Hepatocyte (in vitro differentiated cells): Measurements from ENCODE around the gene RREB1. TPM values are rescaled to one million over a fixed set of nuclear protein-coding genes. Genes with fewer than 3 reads are reported as not detected.

Source experiments
- DNase-seq: peaks from one replicate; pipeline ENCODE4 v3.0.0-alpha.2; 2016; ENCODE audit warnings: low spot score
- H2AFZ ChIP-seq: fragments of 200-600 bp; sonication (generic); 2 replicates; pipeline ENCODE4 v1.6.0; 2016; ENCODE audit warnings: antibody characterized with exemption, mild to moderate bottlenecking
- H3K27ac ChIP-seq: fragments of 200-600 bp; sonication (generic); 2 replicates; pipeline ENCODE4 v1.5.1; 2016; ENCODE audit warnings: mild to moderate bottlenecking
- H3K27me3 ChIP-seq: fragments of 200-600 bp; sonication (generic); 2 replicates; pipeline ENCODE4 v1.6.1; 2016
- H3K36me3 ChIP-seq: fragments of 200-600 bp; sonication (generic); replicated peaks from 2 replicates; pipeline ENCODE4 v1.5.1; 2016; ENCODE audit warnings: low read depth; ENCODE audit not compliant: insufficient read depth
- H3K4me1 ChIP-seq: fragments of 200-600 bp; sonication (generic); 2 replicates; pipeline ENCODE4 v1.5.1; 2016; ENCODE audit warnings: mild to moderate bottlenecking, moderate library complexity; ENCODE audit not compliant: insufficient read depth
- H3K4me2 ChIP-seq: fragments of 200-600 bp; sonication (generic); 2 replicates; pipeline ENCODE4 v1.6.0; 2016
- H3K4me3 ChIP-seq: fragments of 200-600 bp; sonication (generic); 2 replicates; pipeline ENCODE4 v1.5.1; 2016; ENCODE audit warnings: mild to moderate bottlenecking
- H3K79me2 ChIP-seq: fragments of 200-600 bp; sonication (generic); 2 replicates; pipeline ENCODE4 v1.6.0; 2017; ENCODE audit warnings: mild to moderate bottlenecking
- H3K9me2 ChIP-seq: fragments of 200-600 bp; sonication (generic); replicated peaks from 2 replicates; pipeline ENCODE4 v1.6.0; 2017; ENCODE audit warnings: mild to moderate bottlenecking; ENCODE audit not compliant: insufficient read depth
- H3K9me3 ChIP-seq: fragments of 200-600 bp; sonication (generic); 2 replicates; pipeline ENCODE4 v1.5.1; 2016; ENCODE audit warnings: low read depth, mild to moderate bottlenecking
- H4K20me1 ChIP-seq: fragments of 200-600 bp; sonication (generic); 2 replicates; pipeline ENCODE4 v1.6.0; 2016; ENCODE audit warnings: mild to moderate bottlenecking; ENCODE audit not compliant: insufficient read depth, poor library complexity, severe bottlenecking
- EZH2 ChIP-seq: fragments of 200-600 bp; sonication (generic); IDR thresholded peaks from 2 replicates; pipeline ENCODE4 v1.6.1; 2016; ENCODE audit warnings: antibody characterized with exemption, mild to moderate bottlenecking, borderline replicate concordance
- EZH2phosphoT487 ChIP-seq: fragments of 200-600 bp; sonication (generic); IDR thresholded peaks from one replicate; pipeline ENCODE4 v1.6.1; 2018; ENCODE audit warnings: antibody characterized with exemption, mild to moderate bottlenecking, low read depth, moderate library complexity; ENCODE audit not compliant: unreplicated experiment, severe bottlenecking
- WGBS: methylation state at CpG from one replicate; pipeline ENCODE4 v1.1.6; 2016; ENCODE audit warnings: low lambda C conversion rate; ENCODE audit errors: missing lambda C conversion rate; 5-methylcytosine and 5-hydroxymethylcytosine counted together
- polyA plus RNA-seq: library from polyadenylated mRNA; unstranded; fragments of >200 nt; fragmentation: Nextera tagmentation; extraction: Ambion mirVana; gene quantifications from 2 replicates; pipeline ENCODE4 v1.2.1, GENCODE V29; 2016
- total RNA-seq: library from RNA; depleted of rRNA; stranded (reverse); fragments of >200 nt; gene quantifications from 2 replicates; pipeline ENCODE4 v1.2.3, GENCODE V29; 2014
- TF ChIP-seq, protein P1 (sequence below): fragments of 200-600 bp; sonication (generic); IDR thresholded peaks from 2 replicates; pipeline ENCODE4 v1.5.1; 2016; ENCODE audit warnings: antibody characterized with exemption, mild to moderate bottlenecking; ENCODE audit not compliant: poor library complexity

RREB1 gene
- total and polyA plus RNA-seq, 2 experiments from 2014 or later, result 15.2 to 28.7 TPM

DNA sequence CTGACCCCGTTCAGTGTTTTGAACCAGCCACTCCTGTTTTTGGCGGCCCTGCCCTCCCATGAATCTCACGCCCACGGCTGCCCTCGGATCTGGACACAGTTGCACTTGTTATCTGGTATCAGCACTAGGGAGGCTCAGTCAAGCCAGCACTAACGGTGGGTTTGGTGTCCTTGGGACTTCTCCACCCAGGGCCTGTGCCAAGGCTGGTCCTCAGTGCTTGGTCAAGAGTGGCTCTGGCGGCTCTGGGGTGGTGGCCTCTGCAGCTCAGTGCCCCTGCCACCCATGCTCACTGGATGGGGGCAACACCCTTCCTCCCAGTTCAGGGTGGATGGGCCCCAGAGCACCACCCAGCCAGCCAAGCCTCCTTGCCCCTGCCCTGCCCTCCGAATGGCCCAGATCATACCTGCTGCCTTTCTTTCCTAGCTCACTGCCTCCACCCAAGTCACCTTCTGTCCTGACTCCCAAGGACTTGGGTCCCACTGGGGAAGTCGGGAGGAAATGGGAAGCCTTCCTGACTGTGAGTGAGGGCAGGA, 150.5 kb downstream of the RREB1 start:
- H4K20me1 ChIP-seq, result no peaks in the 10 kb centered on the region
- WGBS, result 89% methylated on average over 9 of the region's 9 CpGs
- TF ChIP-seq EZH2 (no peak), EZH2phosphoT487 (no peak)
- TF ChIP-seq, protein P1, sequence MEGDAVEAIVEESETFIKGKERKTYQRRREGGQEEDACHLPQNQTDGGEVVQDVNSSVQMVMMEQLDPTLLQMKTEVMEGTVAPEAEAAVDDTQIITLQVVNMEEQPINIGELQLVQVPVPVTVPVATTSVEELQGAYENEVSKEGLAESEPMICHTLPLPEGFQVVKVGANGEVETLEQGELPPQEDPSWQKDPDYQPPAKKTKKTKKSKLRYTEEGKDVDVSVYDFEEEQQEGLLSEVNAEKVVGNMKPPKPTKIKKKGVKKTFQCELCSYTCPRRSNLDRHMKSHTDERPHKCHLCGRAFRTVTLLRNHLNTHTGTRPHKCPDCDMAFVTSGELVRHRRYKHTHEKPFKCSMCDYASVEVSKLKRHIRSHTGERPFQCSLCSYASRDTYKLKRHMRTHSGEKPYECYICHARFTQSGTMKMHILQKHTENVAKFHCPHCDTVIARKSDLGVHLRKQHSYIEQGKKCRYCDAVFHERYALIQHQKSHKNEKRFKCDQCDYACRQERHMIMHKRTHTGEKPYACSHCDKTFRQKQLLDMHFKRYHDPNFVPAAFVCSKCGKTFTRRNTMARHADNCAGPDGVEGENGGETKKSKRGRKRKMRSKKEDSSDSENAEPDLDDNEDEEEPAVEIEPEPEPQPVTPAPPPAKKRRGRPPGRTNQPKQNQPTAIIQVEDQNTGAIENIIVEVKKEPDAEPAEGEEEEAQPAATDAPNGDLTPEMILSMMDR, result no peak
- H2AFZ ChIP-seq, result no peak overlapping the region
- H3K4me2 ChIP-seq, result no peak overlapping the region
- no peak for DNase-seq
- H3K9me2 ChIP-seq, result no peaks in the 10 kb centered on the region
- no peaks in the 10 kb centered on the region for H3K9me3 ChIP-seq
- H3K79me2 ChIP-seq, result no peaks in the 10 kb centered on the region
- H3K4me3 ChIP-seq, result no peak overlapping the region
- H3K36me3 ChIP-seq, result no peaks in the 10 kb centered on the region
- H3K27me3 ChIP-seq, result no peaks in the 10 kb centered on the region
- no peak overlapping the region for H3K27ac ChIP-seq
- peaks cover 4% of the 10 kb centered on the region for H3K4me1 ChIP-seq

DNA sequence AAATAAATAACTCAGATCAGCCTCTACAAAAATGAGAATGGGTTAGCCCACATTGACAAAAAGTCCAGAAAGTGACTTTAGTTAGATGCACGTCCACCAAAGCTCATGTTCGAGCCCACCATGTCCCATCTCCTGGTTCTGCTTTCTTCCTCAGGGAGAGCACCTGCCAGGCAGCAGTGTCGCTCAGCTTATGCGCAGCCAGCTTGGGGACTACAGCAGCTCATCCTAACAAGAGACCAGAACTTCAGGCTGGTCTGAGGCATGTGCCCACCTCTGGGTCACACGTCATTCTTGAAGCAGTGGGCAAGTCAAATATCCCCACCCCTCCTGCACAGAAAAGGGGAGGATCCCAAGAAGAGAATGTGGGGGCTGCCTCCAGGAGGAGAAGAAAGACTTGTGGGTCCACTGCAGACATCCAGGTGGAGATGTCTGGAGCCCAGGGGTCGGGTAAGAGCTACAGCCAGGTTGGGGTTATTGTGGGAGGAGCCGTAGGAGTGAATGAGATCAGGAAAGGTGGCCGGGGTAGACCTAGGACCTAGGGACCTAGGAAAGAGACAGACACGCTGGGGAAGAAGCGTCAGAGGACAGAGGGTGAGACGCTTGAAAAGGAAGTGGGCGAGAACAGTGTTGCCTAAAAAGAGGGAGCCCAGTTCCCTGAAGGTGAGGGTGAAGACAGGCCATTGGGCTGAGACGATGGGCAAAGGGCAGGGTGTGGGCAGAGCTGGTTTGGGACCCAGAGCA, 152.7 kb downstream of the RREB1 start:
- no peaks in the 10 kb centered on the region for H3K79me2 ChIP-seq
- peak overlapping the region; percentile 62 for H3K27ac ChIP-seq
- peaks cover 4% of the 10 kb centered on the region for H3K4me1 ChIP-seq
- H3K4me3 ChIP-seq, result peak overlapping the region; percentile 12
- H3K27me3 ChIP-seq, result no peaks in the 10 kb centered on the region
- H3K4me2 ChIP-seq, result peak overlapping the region; percentile 80
- peak overlapping the region; percentile 68 for H2AFZ ChIP-seq
- H3K36me3 ChIP-seq, result no peaks in the 10 kb centered on the region
- no peak for DNase-seq
- WGBS, result 56% methylated on average over 13 of the region's 13 CpGs
- TF ChIP-seq EZH2 (no peak), EZH2phosphoT487 (no peak)
- TF ChIP-seq, protein P1, result no peak
- no peaks in the 10 kb centered on the region for H4K20me1 ChIP-seq
- H3K9me3 ChIP-seq, result no peaks in the 10 kb centered on the region
- H3K9me2 ChIP-seq, result no peaks in the 10 kb centered on the region

DNA sequence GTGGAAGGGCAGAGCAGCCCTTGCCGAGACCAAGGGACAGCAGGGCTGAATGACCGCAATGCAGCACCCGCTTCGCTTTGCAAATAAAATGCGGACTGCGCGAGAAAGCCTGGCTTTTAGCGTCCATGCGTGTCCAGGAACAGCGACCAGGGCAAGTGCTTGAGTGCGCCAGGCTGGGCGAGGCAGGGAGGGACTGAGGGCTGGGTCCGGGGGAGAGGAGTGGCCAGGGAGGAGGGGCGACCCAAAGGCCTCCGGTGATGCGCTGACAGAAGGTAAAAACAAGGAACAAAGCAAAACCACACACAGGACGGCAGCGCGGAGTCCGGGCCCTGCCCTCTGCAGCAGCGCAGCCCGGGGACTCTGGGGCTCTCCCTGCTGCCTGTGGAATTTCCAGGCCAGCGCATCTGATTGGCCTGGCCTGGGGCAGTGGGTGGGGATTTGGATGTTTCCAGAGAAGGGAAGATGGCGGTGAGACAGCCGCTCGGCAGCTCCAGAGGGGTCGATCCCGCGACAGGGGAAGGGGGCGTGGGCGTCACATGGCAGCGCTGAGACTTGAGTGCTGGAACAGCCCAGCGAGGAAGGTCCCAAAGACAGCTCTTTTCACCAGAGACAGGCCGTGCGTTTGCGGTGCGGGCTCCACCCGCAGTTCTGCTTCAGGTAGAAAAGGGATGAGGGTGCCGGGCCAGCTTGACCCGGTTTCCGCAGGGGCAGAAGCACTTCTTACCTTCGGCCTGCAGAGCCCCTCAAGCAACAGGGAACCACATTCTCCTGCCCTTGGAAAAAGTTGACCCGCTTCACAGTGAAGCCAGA, 153.5 kb downstream of the RREB1 start:
- Histone ChIP-seq H3K4me1 (peaks cover 4% of the 10 kb centered on the region), H3K4me3 (peak overlapping the region; percentile 12), H3K36me3 (no peaks in the 10 kb centered on the region), H3K79me2 (no peaks in the 10 kb centered on the region), H2AFZ (peak overlapping the region; percentile 68), H3K27ac (peak overlapping the region; percentile 62), H3K9me3 (no peaks in the 10 kb centered on the region), H3K4me2 (peak overlapping the region; percentile 80), H4K20me1 (no peaks in the 10 kb centered on the region), H3K27me3 (no peaks in the 10 kb centered on the region), H3K9me2 (no peaks in the 10 kb centered on the region)
- peak; percentile 93 for DNase-seq
- TF ChIP-seq, protein P1, result no peak
- TF ChIP-seq EZH2phosphoT487, result no peak
- no peak for TF ChIP-seq EZH2
- 3% methylated on average over 36 of the region's 43 CpGs for WGBS
